ENCODE results near the gene HTR3D.
"Not testable (repeated sequence)": the region's sequence is repeated elsewhere in the genome, so short reads cannot be mapped to it uniquely, and the experiment has no call there.

HTR3D gene

DNA sequence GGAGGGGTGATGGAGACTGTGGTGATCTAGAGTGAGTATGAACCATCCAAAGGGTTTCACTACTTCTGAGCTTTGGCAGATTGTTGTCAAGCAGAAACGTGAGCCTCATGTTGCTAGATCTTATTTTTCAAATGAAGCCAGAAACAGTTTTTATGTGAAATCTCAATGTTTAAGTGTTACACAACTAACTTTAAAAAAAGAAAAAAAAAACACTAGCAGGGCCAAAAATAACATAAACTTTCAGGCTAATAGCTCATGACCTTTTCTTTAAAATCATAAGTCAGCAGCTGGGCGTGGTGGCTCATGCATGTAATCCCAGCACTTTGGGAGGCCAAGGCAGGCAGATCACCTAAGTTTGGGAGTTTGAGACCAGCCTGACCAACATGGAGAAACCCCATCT, 2.1 kb upstream of the HTR3D start:
- TF ChIP-seq, protein P1, sequence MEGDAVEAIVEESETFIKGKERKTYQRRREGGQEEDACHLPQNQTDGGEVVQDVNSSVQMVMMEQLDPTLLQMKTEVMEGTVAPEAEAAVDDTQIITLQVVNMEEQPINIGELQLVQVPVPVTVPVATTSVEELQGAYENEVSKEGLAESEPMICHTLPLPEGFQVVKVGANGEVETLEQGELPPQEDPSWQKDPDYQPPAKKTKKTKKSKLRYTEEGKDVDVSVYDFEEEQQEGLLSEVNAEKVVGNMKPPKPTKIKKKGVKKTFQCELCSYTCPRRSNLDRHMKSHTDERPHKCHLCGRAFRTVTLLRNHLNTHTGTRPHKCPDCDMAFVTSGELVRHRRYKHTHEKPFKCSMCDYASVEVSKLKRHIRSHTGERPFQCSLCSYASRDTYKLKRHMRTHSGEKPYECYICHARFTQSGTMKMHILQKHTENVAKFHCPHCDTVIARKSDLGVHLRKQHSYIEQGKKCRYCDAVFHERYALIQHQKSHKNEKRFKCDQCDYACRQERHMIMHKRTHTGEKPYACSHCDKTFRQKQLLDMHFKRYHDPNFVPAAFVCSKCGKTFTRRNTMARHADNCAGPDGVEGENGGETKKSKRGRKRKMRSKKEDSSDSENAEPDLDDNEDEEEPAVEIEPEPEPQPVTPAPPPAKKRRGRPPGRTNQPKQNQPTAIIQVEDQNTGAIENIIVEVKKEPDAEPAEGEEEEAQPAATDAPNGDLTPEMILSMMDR (IDR thresholded peaks at IDR 0.05; ENCODE audit: insufficient read depth, low read length, poor library complexity, severe bottlenecking): no peak
- H3K79me2 ChIP-seq (ENCODE audit: insufficient read depth, low read length): no peaks in the 10 kb centered on the region
- no peaks in the 10 kb centered on the region for H3F3A ChIP-seq (ENCODE audit: insufficient read depth)
- H3K9me3 ChIP-seq (ENCODE audit: insufficient read depth, low read length): no peaks in the 10 kb centered on the region
- no peak overlapping the region for H2AFZ ChIP-seq (ENCODE audit: low read depth, low read length, severe bottlenecking)
- H3K27me3 ChIP-seq (ENCODE audit: low read length): no peaks in the 10 kb centered on the region
- H3K4me3 ChIP-seq (ENCODE audit: insufficient read depth, low read length, poor library complexity, severe bottlenecking): no peak overlapping the region
- H4K20me1 ChIP-seq (ENCODE audit: low read depth, low read length): no peaks in the 10 kb centered on the region
- no peaks in the 10 kb centered on the region for H3K9me2 ChIP-seq (replicated peaks; ENCODE audit: insufficient read depth, low read length)
- no peak overlapping the region for H3K27ac ChIP-seq (ENCODE audit: low read depth, low read length)
- no peak overlapping the region for H3K9ac ChIP-seq (ENCODE audit: low read length)
- no peak overlapping the region for H3K4me2 ChIP-seq (ENCODE audit: low read depth, low read length, poor library complexity, severe bottlenecking)
- H3K36me3 ChIP-seq (ENCODE audit: low read length): no peaks in the 10 kb centered on the region

DNA sequence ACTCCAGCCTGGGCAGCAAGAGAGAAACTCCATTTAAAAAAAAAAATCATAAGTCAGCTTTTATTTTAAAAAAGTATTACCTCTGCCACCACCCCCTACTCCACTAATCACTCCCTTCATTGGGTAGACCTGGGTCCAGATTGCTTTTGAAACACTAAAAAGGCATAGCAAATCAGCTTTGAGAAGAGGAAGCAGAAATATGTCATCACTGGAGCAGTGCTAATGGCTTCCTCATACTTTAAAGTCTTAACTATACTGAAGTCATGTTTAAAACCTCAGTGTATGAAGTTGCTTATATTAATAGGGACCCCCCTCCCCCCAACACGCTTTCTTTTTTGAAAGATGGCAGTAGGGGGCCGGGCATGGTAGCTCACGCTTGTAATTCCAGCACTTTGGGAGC, 1.0 kb upstream of the HTR3D start:
- Histone ChIP-seq H3K9me2 (replicated peaks; ENCODE audit: insufficient read depth, low read length) (no peaks in the 10 kb centered on the region), H3K27ac (ENCODE audit: low read depth, low read length) (no peak overlapping the region), H3K79me2 (ENCODE audit: insufficient read depth, low read length) (no peaks in the 10 kb centered on the region), H3K9me3 (ENCODE audit: insufficient read depth, low read length) (no peaks in the 10 kb centered on the region), H3K4me3 (ENCODE audit: insufficient read depth, low read length, poor library complexity, severe bottlenecking) (no peak overlapping the region), H3K27me3 (ENCODE audit: low read length) (no peaks in the 10 kb centered on the region), H3F3A (ENCODE audit: insufficient read depth) (no peaks in the 10 kb centered on the region), H3K4me2 (ENCODE audit: low read depth, low read length, poor library complexity, severe bottlenecking) (no peak overlapping the region), H2AFZ (ENCODE audit: low read depth, low read length, severe bottlenecking) (no peak overlapping the region), H3K9ac (ENCODE audit: low read length) (no peak overlapping the region), H4K20me1 (ENCODE audit: low read depth, low read length) (no peaks in the 10 kb centered on the region), H3K36me3 (ENCODE audit: low read length) (no peaks in the 10 kb centered on the region)
- TF ChIP-seq, protein P1 (IDR thresholded peaks at IDR 0.05; ENCODE audit: insufficient read depth, low read length, poor library complexity, severe bottlenecking): no peak
- TF ChIP-seq EZH2phosphoT487 (conservative IDR thresholded peaks at IDR 0.05; ENCODE audit: low read length): no peak

DNA sequence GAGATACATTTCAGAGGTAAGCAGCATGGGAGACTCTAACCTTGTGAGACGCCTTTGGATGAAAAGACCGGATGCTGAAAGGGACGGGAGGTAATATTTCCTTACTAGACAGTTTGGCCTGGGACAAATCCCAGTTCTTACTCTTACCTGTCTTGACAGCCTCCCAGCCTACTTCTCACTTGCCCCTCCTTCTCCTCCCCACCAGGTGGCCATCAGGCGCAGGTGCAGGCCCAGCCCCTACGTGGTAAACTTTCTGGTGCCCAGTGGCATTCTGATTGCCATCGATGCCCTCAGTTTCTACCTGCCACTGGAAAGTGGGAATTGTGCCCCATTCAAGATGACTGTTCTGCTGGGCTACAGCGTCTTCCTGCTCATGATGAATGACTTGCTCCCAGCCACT, 6.3 kb downstream of the HTR3D start:
- Histone ChIP-seq H4K20me1 (ENCODE audit: low read depth, low read length) (no peaks in the 10 kb centered on the region), H3K36me3 (ENCODE audit: low read length) (no peaks in the 10 kb centered on the region), H2AFZ (ENCODE audit: low read depth, low read length, severe bottlenecking) (no peak overlapping the region), H3K4me2 (ENCODE audit: low read depth, low read length, poor library complexity, severe bottlenecking) (no peak overlapping the region), H3K27ac (ENCODE audit: low read depth, low read length) (no peak overlapping the region), H3K9ac (ENCODE audit: low read length) (no peak overlapping the region), H3K9me3 (ENCODE audit: insufficient read depth, low read length) (no peaks in the 10 kb centered on the region), H3F3A (ENCODE audit: insufficient read depth) (no peaks in the 10 kb centered on the region), H3K27me3 (ENCODE audit: low read length) (no peaks in the 10 kb centered on the region), H3K79me2 (ENCODE audit: insufficient read depth, low read length) (no peaks in the 10 kb centered on the region), H3K9me2 (replicated peaks; ENCODE audit: insufficient read depth, low read length) (no peaks in the 10 kb centered on the region), H3K4me3 (ENCODE audit: insufficient read depth, low read length, poor library complexity, severe bottlenecking) (no peak overlapping the region)
- no peak for TF ChIP-seq EZH2phosphoT487 (conservative IDR thresholded peaks at IDR 0.05; ENCODE audit: low read length)
- TF ChIP-seq, protein P1 (IDR thresholded peaks at IDR 0.05; ENCODE audit: insufficient read depth, low read length, poor library complexity, severe bottlenecking): no peak

DNA sequence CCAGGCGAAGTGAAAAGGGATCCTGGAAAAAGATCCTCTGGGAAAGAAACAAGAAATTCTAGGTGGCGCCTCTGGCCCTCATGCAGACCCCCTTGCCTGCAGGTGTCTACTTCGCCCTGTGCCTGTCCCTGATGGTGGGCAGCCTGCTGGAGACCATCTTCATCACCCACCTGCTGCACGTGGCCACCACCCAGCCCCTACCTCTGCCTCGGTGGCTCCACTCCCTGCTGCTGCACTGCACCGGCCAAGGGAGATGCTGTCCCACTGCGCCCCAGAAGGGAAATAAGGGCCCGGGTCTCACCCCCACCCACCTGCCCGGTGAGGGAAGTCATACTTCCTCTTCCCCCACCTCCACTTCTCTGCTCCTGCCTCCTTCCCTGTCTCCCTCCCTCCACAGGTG, 6.8 kb downstream of the HTR3D start:
- not testable (repeated sequence) for H3K4me2 ChIP-seq (ENCODE audit: low read depth, low read length, poor library complexity, severe bottlenecking); H3K9ac ChIP-seq (ENCODE audit: low read length)

More for the DNA sequence above, 6.8 kb downstream of the HTR3D start:
- not testable (repeated sequence) for H2AFZ ChIP-seq (ENCODE audit: low read depth, low read length, severe bottlenecking); H3K9me2 ChIP-seq (replicated peaks; ENCODE audit: insufficient read depth, low read length); H3K9me3 ChIP-seq (ENCODE audit: insufficient read depth, low read length); H3K27ac ChIP-seq (ENCODE audit: low read depth, low read length); H3K36me3 ChIP-seq (ENCODE audit: low read length); H3K27me3 ChIP-seq (ENCODE audit: low read length); H3F3A ChIP-seq (ENCODE audit: insufficient read depth); H4K20me1 ChIP-seq (ENCODE audit: low read depth, low read length); H3K4me3 ChIP-seq (ENCODE audit: insufficient read depth, low read length, poor library complexity, severe bottlenecking); H3K79me2 ChIP-seq (ENCODE audit: insufficient read depth, low read length)

Data from SU-DHL-6 (cell line).